ENCODE data around the gene RPS6KA2. TPM values are rescaled to one million over a fixed set of nuclear protein-coding genes. Genes with fewer than 3 reads are reported as not detected.

The RPS6KA2 gene
- total RNA-seq, 4 donors from 2014 or later = 22.7 to 55.9 (median 40.6) TPM

DNA sequence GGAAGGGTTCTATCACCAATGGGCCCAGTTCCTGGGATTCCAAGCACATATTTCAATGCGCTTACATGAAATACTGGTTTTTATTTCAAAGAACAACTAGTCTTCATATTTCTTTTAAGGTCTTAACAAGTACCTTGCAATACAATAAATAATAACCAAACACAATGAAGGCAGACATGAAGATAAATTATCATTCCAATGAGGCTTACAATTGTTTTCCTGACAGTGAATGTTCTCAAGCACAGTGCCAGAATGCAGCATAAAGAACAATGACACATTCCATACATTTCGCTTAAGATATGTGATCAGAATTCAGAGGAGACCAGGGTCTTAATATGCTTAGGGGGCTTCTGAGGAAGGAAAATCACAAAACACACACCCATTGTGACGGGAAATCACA lies 66.8 kb downstream of the RPS6KA2 start:
- 96 to 98% methylated on average over 3 of the region's 3 CpGs for WGBS, 2 donors
- intact Hi-C loops (cut with DNase I; ENCODE audit: low total_unique reads) = no loop called here
- DNase-seq (ENCODE audit: low spot score in 2 of 2) = no peak
- no peak for TF ChIP-seq POLR2A (IDR thresholded peaks at IDR 0.05)
- TF ChIP-seq, protein P1, sequence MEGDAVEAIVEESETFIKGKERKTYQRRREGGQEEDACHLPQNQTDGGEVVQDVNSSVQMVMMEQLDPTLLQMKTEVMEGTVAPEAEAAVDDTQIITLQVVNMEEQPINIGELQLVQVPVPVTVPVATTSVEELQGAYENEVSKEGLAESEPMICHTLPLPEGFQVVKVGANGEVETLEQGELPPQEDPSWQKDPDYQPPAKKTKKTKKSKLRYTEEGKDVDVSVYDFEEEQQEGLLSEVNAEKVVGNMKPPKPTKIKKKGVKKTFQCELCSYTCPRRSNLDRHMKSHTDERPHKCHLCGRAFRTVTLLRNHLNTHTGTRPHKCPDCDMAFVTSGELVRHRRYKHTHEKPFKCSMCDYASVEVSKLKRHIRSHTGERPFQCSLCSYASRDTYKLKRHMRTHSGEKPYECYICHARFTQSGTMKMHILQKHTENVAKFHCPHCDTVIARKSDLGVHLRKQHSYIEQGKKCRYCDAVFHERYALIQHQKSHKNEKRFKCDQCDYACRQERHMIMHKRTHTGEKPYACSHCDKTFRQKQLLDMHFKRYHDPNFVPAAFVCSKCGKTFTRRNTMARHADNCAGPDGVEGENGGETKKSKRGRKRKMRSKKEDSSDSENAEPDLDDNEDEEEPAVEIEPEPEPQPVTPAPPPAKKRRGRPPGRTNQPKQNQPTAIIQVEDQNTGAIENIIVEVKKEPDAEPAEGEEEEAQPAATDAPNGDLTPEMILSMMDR (IDR thresholded peaks at IDR 0.05) = no peak
- H3K4me3 ChIP-seq (ENCODE audit: low read depth, poor library complexity, severe bottlenecking) = no peak overlapping the region

DNA sequence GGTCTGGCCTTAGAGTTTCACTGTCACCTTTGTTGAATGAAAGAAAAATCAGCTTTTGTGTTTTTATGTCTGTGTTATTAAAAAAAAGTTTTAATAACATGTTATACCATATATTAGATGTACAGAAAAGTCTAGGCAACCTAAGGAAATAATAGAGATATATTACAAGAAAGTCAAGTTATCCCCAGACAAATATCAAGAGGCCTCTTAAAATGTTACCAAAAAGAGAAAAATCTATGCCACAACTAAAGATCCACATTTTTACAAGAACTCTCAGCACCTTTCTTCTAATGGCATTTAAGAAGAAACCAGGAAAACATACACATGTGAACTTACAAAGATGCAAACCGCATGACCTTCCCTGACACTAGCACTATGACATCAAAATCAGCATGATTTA lies 67.4 kb downstream of the RPS6KA2 start:
- 96 to 100% methylated on average over 1 of the region's 1 CpG for WGBS, 2 donors
- intact Hi-C loops (cut with DNase I; ENCODE audit: low total_unique reads) = no loop called here
- no peak for DNase-seq (ENCODE audit: low spot score in 2 of 2)
- no peak overlapping the region for H3K4me3 ChIP-seq (ENCODE audit: low read depth, poor library complexity, severe bottlenecking)
- TF ChIP-seq POLR2A (IDR thresholded peaks at IDR 0.05) = no peak
- TF ChIP-seq, protein P1 (IDR thresholded peaks at IDR 0.05) = no peak

DNA sequence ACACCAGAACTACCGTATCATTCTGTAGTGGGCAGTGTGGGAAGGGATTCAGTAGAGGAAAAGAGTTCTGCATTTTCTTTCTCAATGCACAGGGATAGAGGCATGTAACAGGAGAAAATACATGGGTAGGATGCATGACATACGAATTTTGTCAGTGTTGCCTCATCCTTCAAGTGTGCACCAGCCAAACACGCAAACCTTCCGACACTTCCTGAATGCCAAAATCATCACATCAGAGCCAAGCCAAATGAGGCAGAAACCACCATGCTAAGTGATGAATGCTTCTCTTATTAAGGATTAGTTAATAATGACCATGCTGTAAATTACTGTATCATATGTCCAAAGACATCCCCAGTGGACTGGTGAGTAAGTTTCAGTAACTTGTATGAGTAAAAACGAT lies 67.8 kb downstream of the RPS6KA2 start:
- intact Hi-C loops (cut with DNase I; ENCODE audit: low total_unique reads) = no loop called here
- WGBS, 2 donors = 76 to 85% methylated on average over 5 of the region's 5 CpGs
- no peak overlapping the region for H3K4me3 ChIP-seq (ENCODE audit: low read depth, poor library complexity, severe bottlenecking)
- no peak for DNase-seq (ENCODE audit: low spot score in 2 of 2)
- TF ChIP-seq, protein P1 (IDR thresholded peaks at IDR 0.05) = no peak
- TF ChIP-seq POLR2A (IDR thresholded peaks at IDR 0.05) = no peak

DNA sequence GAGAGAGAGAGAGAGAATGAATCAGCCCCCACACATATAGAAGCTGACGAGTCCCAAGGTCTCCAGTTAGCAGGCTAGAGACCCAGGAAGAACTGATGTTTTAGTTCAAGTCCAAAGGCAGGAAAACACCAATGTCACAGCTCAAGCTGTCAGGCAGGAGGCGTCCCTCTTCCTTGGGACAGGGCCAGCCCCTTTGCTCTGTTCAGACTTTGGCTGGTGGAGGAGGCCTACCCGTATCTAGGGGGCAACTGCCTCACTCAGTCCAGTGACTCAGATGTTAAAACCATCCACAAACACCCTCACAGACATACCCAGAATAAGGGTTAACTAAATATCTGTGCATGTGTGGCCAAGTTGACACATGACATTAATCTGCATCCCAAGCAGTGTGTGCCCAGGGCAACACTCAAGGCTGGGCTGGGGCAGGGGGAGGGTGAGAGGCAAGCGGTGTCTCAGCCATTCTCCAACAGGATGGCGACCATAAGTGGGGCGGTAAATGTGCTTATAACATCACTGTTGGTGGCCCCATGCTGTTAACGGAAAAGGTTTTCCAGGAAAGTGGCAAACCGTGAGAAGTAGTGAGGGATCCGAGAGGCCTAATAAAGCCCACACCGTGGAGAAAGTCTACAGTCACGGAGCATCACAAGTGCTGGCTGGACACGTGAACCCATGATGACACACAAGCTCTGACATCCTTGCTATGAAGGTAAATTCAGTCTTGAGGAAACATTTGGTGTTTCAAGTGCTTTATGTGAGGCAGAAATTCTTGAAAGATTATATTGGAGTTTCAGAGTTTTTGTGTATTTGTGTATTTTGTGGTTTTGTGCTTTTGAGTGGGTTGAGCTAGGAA lies 68.7 kb downstream of the RPS6KA2 start:
- WGBS, 2 donors = 92 to 94% methylated on average over 12 of the region's 12 CpGs
- DNase-seq (ENCODE audit: low spot score in 2 of 2) = peak in 1 of 2 donors; percentile 69
- H3K4me3 ChIP-seq (ENCODE audit: low read depth, poor library complexity, severe bottlenecking) = no peak overlapping the region
- intact Hi-C loops (cut with DNase I; ENCODE audit: low total_unique reads) = no loop called here
- TF ChIP-seq, protein P1 (IDR thresholded peaks at IDR 0.05) = no peak
- no peak for TF ChIP-seq POLR2A (IDR thresholded peaks at IDR 0.05)

DNA sequence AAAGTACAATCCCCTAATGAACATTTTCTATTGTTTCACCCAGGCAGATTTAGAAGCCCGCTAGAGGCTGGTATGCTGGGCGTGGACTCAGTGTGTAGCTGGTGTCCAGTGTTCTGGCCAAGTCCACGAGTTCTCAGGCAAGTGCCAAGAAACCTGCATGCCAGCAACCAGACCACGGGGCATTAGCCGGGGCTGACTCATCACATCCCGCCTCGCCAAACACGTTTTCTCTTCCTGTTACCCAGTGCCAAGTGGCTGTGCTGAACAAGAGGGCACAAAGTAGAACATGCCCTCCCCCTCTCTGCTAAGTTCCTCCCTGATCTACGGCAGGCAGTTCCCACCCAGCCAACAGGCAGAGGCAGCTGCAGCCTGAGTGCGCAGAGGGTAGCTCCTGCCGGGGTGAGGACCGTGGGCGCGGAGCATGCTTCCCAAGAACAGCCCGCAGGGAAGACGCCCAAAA lies 70.2 kb downstream of the RPS6KA2 start:
- intact Hi-C loops (cut with DNase I; ENCODE audit: low total_unique reads) = no loop called here
- DNase-seq (ENCODE audit: low spot score in 2 of 2) = peak; percentile 93 to 97
- 17 to 21% methylated on average over 16 of the region's 16 CpGs for WGBS, 2 donors
- H3K4me3 ChIP-seq (ENCODE audit: low read depth, poor library complexity, severe bottlenecking) = no peak overlapping the region
- TF ChIP-seq, protein P1 (IDR thresholded peaks at IDR 0.05) = no peak
- TF ChIP-seq POLR2A (IDR thresholded peaks at IDR 0.05) = no peak
